ENCODE measurements around the gene ARHGAP22. TPM values are rescaled to one million over a fixed set of nuclear protein-coding genes. Genes with fewer than 3 reads are reported as not detected.
A peak's percentile ranks its signal among the peaks of the same experiment; 100 is the strongest.

The ARHGAP22 gene
- polyA plus RNA-seq, 3 donors: 1.5 to 7.8 (median 1.9) TPM

GRCh38 chr10:48579251-48579960, 25.5 kb downstream of the ARHGAP22 start:
- H3K4me2 ChIP-seq (replicated peaks; ENCODE audit: extremely low read depth, low read length, poor library complexity, severe bottlenecking): no peak overlapping the region
- no peak overlapping the region for H2AFZ ChIP-seq (ENCODE audit: insufficient read depth, low read depth, low read length, poor library complexity, severe bottlenecking)
- no peaks in the 10 kb centered on the region for H3K27me3 ChIP-seq (ENCODE audit: control insufficient read depth in 2 of 2, insufficient read depth in 2 of 2, low read length in 2 of 2)
- H3K9me3 ChIP-seq (replicated peaks in 1 of 2; ENCODE audit: control insufficient read depth in 1 of 2, insufficient read depth in 1 of 2, low read length in 2 of 2): no peaks in the 10 kb centered on the region
- Mint-ChIP-seq H3K36me3 (peaks cover 8 to 21% of the 10 kb centered on the region in 2 donors), H3K27me3 (ENCODE audit: low read depth in 3 of 3) (peaks cover under 1 to 4% (median 1%) of the 10 kb centered on the region in 3 donors), H3K4me1 (peaks cover 53% of the 10 kb centered on the region), H3K9me3 (peaks cover 0 to 4% (median 0%) of the 10 kb centered on the region in 7 donors), H3K4me3 (peak overlapping the region in 1 of 2 donors; percentile 36), H3K27ac (no peak overlapping the region)
- H3K4me1 ChIP-seq (ENCODE audit: control insufficient read depth in 1 of 2, insufficient read depth in 2 of 2, low read length in 2 of 2): peaks cover 44 to 60% of the 10 kb centered on the region in 2 donors
- no peak for TF ChIP-seq CTCF (IDR thresholded peaks at IDR 0.05)
- no peak overlapping the region for H3K9ac ChIP-seq (ENCODE audit: insufficient read depth, low read length, poor library complexity, severe bottlenecking)
- DNase-seq: peak in 1 of 3 donors; percentile 16
- no peaks in the 10 kb centered on the region for H3K36me3 ChIP-seq (replicated peaks in 1 of 2; ENCODE audit: control insufficient read depth in 1 of 2, insufficient read depth in 2 of 2, low read length in 2 of 2)
- peak overlapping the region in 1 of 3 experiments; percentile 12 for H3K4me3 ChIP-seq (replicated peaks in 1 of 3; ENCODE audit: low read depth in 2 of 3, low read length in 3 of 3)
- no peak overlapping the region for H3K27ac ChIP-seq (ENCODE audit: low read depth in 1 of 2, low read length in 2 of 2)
- H3K79me2 ChIP-seq (ENCODE audit: insufficient read depth, low read length): no peaks in the 10 kb centered on the region
- H4K20me1 ChIP-seq (ENCODE audit: insufficient read depth, low read length): no peaks in the 10 kb centered on the region
- 84% methylated on average over 5 of the region's 8 CpGs for WGBS (ENCODE audit: insufficient coverage)
- intact Hi-C loops (cut with micrococcal nuclease): loop anchor here in 1 of 2 donors (5.0 kb wide), 1 partner anchor 43 kb away; no protein-coding TSS in a partner anchor

- H3K36me3 Mint-ChIP-seq: peaks cover 8 to 17% of the 10 kb centered on the region in 2 donors
- H3K36me3 ChIP-seq (replicated peaks in 1 of 2; ENCODE audit: control insufficient read depth in 1 of 2, insufficient read depth in 2 of 2, low read length in 2 of 2): no peaks in the 10 kb centered on the region
- no peak for TF ChIP-seq CTCF (IDR thresholded peaks at IDR 0.05)
- WGBS (ENCODE audit: insufficient coverage): no CpG with 5 or more reads among the region's 5 CpGs
- DNase-seq: peak; percentile 81 to 92 (median 88)
- peaks cover 0 to 3% (median 0%) of the 10 kb centered on the region in 7 donors for H3K9me3 Mint-ChIP-seq
- H3K27ac ChIP-seq (ENCODE audit: low read depth in 1 of 2, low read length in 2 of 2): peak overlapping the region; percentile 62 to 77
- H3K4me2 ChIP-seq (replicated peaks; ENCODE audit: extremely low read depth, low read length, poor library complexity, severe bottlenecking): no peak overlapping the region
- no peaks in the 10 kb centered on the region for H3K79me2 ChIP-seq (ENCODE audit: insufficient read depth, low read length)
- peaks cover 68% of the 10 kb centered on the region for H3K4me1 Mint-ChIP-seq
- peaks cover 0 to 2% (median 1%) of the 10 kb centered on the region in 3 donors for H3K27me3 Mint-ChIP-seq (ENCODE audit: low read depth in 3 of 3)
- intact Hi-C loops (cut with micrococcal nuclease): loop anchor here in 1 of 2 donors (5.0 kb wide), 1 partner anchor 45 kb away; no protein-coding TSS in a partner anchor
- H3K4me3 Mint-ChIP-seq: peak overlapping the region in 1 of 2 donors; percentile 11
- H4K20me1 ChIP-seq (ENCODE audit: insufficient read depth, low read length): no peaks in the 10 kb centered on the region
- peak overlapping the region; percentile 87 to 93 (median 92) for H3K27ac Mint-ChIP-seq
- H3K9ac ChIP-seq (ENCODE audit: insufficient read depth, low read length, poor library complexity, severe bottlenecking): no peak overlapping the region
- H3K27me3 ChIP-seq (ENCODE audit: control insufficient read depth in 2 of 2, insufficient read depth in 2 of 2, low read length in 2 of 2): no peaks in the 10 kb centered on the region
- peaks cover 56 to 74% of the 10 kb centered on the region in 2 donors for H3K4me1 ChIP-seq (ENCODE audit: control insufficient read depth in 1 of 2, insufficient read depth in 2 of 2, low read length in 2 of 2)
- H2AFZ ChIP-seq (ENCODE audit: insufficient read depth, low read depth, low read length, poor library complexity, severe bottlenecking): peak overlapping the region; percentile 24
- H3K4me3 ChIP-seq (replicated peaks in 1 of 3; ENCODE audit: low read depth in 2 of 3, low read length in 3 of 3): no peak overlapping the region
- no peaks in the 10 kb centered on the region for H3K9me3 ChIP-seq (replicated peaks in 1 of 2; ENCODE audit: control insufficient read depth in 1 of 2, insufficient read depth in 1 of 2, low read length in 2 of 2)
Observed at GRCh38 chr10:48577158-48577557, 27.7 kb downstream of the ARHGAP22 start.

Data from CD14-positive monocyte (primary cell).